OCI-M1 (cell line): ENCODE results near the gene ASXL2.
"Not testable (repeated sequence)": the region's sequence is repeated elsewhere in the genome, so short reads cannot be mapped to it uniquely, and the experiment has no call there.

Experiments used
- DNase-seq: peaks from one replicate; lab custom pipeline; 2025; lab: John Stamatoyannopoulos, UW

ASXL2 gene

DNA sequence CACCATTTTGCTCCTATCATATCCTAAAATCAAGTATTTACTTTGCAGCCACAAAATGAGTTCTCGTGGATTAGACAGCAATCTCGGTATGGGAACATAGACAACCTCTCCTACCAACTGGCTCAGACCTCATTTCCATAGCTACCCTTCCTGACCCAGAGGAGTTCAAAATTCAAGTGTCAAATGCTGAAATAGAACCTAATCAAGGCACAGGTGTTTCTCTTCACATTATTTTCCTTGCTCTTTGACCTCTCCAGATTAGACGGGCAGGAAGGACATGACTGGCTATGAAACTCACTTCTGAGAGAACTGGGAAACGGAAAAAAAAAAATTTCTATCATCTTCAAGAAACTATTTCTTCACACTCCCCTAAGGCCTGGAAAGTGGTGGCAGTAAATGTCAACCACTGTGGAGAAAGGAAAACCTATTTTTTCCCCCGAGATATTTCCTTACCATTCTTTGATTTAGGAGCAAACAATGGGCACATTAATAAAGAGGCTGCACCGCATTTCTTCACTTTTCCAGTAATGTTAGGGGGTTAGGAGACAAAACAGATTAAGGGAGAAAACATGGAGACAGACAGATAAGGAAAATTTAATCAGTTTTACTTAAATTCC, 141.3 kb downstream of the ASXL2 start:
- no peak for DNase-seq

DNA sequence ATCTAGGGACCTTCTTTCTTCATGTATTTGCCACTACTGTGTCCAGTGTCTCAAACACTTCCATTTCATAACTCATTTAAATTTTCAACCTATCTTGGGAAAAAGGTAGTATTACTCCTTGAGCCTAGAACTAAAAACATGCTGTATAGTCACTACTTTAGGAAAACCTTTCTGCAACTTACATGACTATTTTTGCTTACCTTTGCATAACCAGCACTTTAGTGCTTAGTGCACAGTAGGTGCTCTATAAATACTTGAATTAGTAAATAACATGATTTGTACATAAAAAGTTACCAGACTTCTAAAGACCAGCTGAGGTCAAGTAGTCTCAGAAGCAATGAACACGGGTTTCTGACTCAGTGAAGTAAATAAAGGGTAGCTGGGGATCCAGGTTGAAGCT, 142.5 kb downstream of the ASXL2 start:
- DNase-seq = no peak

GRCh38 chr2:25728559-25728958, 149.7 kb downstream of the ASXL2 start:
- DNase-seq = no peak

DNA sequence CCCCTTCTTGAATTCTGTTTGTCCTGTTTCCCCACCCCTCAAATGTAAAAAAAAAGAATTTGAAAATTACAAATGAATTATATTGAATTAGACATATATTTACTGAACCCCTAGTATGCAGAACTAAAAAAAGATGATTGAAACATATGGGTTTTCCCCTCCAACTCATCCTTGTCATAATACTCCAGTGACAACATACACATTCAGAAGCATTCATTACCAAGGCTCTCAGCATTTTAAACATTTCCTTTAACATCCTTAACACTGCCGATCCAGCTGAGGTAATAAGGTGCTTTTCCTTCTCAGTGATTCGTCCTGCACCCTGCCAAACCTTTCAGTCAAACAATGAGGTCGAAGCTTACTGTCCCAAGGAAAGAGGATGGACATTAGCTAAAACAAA, 151.8 kb downstream of the ASXL2 start:
- no peak for DNase-seq

- DNase-seq = no peak
Measured at GRCh38 chr2:25725877-25726276, 152.4 kb downstream of the ASXL2 start.

DNA sequence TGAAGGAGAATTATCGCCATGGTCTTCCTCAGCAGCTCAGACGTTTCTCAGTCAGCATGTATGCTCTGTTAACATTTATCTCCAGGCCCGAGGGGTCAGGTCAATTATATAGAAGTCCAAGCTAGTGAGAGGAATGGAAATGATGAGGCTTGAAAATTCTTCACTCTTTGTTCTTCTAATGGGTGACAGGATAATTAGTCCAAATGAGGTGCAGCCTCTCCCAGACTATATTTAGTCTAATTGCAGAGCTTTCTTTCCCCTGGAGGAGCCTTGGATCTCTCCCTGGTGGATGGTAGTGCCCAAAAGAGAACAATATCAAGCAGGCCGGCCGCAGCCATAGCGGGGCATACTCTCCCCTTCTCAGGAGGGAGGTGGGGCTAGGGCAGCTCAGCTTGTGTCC, 153.5 kb downstream of the ASXL2 start:
- no peak for DNase-seq

GRCh38 chr2:25722224-25722623, 156.1 kb downstream of the ASXL2 start:
- no peak for DNase-seq

DNA sequence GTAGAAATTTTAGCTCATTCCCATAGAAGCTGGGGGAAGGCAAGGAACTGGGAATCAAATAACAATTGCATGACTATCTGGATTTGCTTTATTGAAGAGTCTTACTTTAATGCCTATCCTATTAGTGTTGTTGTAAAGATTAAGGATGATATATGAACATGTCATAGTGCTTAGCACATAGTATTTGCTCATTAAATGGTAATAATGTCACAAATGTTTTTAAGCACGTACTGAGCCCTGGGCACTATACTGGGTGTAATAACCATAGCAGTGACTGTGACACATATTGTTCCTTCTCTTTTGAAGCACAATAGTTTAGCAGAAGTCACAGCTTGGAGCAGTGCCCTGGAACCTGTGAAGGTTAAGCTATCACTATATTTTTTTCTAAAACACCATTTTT, 157.7 kb downstream of the ASXL2 start:
- DNase-seq = no peak

- peak; percentile 31 for DNase-seq
Measured at GRCh38 chr2:25714740-25715139, 163.5 kb downstream of the ASXL2 start.

- peak; percentile 61 for DNase-seq
Measured at GRCh38 chr2:25712455-25712854, 165.8 kb downstream of the ASXL2 start.

- DNase-seq = peak; percentile 91
Measured at GRCh38 chr2:25711675-25712354, 166.5 kb downstream of the ASXL2 start.

DNA sequence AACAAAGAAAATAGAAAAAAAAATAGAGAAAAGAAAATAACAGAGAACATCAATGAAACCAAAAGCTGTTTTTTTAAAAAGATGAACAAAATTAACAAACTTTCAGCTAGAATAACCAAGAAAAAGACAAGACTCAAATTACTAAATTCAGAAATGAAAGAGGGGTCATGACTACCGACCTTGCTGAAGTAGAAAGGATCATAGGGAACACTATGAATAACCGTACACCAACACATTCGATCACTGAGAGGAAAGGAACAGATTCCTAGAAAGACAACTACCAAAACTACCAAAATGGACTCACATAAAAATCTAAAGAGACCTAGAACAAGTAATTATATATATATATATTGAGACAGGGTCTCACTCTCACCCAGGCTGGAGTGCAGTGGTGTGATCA, 167.5 kb downstream of the ASXL2 start:
- DNase-seq = no peak

DNA sequence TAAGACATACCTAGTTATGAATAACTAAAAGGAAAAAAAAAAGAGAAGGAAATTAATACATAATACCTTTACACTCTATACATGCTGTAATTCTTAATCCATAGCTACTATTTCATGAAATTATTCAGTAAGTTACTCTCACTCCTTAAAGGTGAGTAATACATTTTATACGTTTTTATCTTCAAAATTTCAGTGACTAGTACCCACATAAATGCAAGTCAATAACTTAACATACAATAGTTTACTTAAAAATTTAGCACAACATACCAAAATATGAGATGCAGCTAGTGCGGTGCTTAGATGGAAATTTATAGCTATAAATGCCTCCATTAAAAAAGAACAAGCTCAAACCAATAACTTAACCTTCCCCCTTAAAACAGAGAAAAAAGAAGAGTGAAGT, 168.9 kb downstream of the ASXL2 start:
- DNase-seq = no peak

- no peak for DNase-seq
Measured at GRCh38 chr2:25707927-25708590, 170.2 kb downstream of the ASXL2 start.

- not testable (repeated sequence) for DNase-seq
Measured at GRCh38 chr2:25705575-25705974, 172.7 kb downstream of the ASXL2 start.

- DNase-seq = no peak
Measured at GRCh38 chr2:25701801-25702200, 176.5 kb downstream of the ASXL2 start.

- peak; percentile 67 for DNase-seq
Measured at GRCh38 chr2:25700221-25700660, 178.0 kb downstream of the ASXL2 start.

DNA sequence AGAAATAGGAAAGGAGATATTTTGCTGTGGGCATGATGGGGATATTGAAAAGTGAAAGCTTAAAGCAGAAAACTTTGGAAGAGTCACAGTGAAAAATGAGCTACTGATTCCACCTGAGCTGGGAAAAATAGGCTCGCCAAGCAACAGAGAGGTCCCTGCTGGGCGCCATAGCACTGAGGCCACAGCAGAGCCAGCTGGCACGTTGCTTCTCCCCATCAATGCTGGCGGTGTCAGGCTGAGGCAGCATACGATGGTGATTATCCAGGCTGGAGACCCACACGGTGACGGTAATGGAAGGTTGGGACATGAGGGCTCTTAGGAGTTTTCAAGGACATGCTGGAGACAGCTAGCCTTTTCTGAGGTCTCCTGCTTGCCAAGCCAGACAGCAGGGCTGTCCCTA, 179.1 kb downstream of the ASXL2 start:
- DNase-seq = no peak

DNA sequence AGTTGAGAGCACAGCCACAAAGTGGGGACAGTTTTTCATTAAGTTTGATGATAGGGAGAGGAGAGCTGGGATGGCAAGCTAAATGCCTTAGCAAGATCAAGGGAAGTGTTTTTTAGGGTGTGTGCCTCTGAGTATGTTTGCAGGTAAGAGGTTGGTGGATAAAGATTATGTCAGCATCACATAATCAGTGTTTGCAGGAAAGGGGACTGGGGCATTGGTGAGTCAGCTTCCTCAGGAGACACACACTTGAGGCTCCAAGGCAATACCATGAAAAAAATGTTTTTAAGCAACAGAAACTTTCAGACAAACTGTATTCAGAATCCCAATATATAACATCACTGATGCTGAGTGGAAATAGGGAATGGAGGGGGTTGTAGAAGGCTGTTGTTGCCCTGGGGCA, 179.5 kb downstream of the ASXL2 start:
- no peak for DNase-seq

DNA sequence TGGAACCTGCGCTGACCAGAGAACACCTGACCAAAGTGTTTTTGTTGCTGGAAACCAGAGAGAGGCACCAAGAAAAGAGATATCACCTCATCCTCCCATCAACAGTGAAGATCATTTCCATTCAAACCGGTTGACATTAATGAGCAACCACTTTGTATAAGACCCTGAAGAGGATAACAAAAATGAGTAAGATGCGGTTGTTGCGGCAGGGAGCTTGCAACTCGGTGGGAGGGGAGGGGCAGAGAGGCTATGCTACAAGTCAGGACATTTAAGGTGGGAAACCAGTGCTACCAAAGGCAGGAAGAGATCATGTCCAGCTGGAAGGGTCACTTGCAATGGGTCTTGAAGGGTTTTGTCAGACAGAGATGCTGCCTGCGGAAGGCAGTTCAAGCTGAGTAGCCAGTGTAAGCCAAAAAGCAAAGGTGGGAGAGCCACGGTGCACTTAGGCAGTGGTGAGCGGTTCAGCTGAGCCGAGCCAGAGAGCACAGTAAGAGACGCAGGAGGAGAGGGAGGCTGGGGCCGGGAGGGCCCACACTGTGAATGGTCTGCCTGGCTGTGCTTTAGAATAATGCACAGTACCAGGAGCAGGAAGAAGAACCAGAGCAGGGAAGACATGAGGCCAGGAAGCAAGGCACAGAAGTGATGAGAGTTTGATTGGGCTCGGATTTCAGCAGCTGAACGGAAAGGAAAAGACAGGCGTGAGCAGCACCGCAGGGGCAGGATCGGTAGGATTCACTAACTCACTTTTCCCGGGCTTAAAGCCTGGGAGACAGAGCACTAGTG, 180.5 kb downstream of the ASXL2 start:
- no peak for DNase-seq

- no peak for DNase-seq
Measured at GRCh38 chr2:25692737-25693445, 185.4 kb downstream of the ASXL2 start.

DNA sequence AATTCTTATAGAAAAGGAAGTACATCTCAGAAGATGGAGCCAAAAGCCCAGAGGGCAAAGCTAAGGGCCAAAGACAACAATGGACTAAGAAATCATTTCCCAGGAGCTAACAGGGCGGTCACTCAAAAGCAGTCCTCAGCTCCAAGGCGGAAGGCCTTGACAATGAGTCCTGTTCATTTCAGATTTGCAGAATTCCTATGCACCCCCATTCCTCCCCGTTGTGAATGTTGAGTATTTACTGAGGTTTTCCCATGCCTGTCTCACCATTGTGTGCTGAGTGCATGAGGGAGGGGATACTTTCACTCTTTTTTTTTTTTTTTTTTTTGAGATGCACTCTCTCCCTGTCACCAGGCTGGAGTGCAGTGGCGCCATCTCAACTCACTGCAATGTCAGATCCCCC, 186.1 kb downstream of the ASXL2 start:
- no peak for DNase-seq
